Activated T-cell treated with anti-CD3 and anti-CD28 coated beads for 1 hour (primary cell): ENCODE measurements around the gene SBF2.
"Not testable (repeated sequence)": the region's sequence is repeated elsewhere in the genome, so short reads cannot be mapped to it uniquely, and the experiment has no call there.

Source experiments
- DNase-seq: peaks from one replicate; pipeline ENCODE4 v3.0.0-alpha.2; 2020; ENCODE audit warnings: low read depth

Gene SBF2

DNA sequence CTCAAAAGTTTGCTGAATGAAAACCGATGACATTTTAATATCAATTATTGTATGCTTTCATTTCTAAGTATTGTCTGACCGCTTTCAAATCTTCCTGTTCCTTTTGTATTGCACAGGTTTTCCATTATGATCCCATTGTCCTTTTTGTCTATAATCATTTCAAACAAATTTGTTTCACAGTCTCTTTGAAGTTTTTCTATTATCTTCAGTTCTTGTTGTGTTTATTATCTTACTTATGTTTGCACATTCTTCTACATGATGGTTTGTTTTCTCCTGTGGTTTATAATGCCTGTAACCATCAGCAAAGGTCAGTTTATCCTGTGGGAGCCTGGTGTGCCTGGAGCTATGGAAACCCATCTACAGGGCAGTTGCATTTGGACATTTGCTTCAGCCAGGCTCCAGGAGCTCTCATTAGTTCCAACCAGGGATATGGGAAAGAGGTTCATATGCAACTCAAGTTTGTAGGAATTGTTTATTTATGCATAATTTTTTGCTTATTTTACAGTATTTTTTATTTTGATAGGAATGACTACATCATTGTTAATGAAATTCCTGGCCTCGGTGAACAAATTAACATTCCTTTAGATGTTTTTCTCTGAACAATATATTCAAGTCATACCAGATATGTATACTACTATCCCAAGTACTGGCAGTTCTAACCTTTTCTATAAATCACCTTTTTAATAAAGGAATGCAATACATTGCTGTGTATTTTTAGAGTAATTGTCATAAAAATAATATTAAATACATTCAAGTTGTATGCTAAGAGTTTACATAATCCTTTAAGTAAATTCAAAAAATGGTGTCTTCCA lies 179.2 kb downstream of the SBF2 start:
- DNase-seq = no peak

- DNase-seq = no peak
These were observed 180.2 kb downstream of the SBF2 start for GRCh38 chr11:10113852-10114251.

DNA sequence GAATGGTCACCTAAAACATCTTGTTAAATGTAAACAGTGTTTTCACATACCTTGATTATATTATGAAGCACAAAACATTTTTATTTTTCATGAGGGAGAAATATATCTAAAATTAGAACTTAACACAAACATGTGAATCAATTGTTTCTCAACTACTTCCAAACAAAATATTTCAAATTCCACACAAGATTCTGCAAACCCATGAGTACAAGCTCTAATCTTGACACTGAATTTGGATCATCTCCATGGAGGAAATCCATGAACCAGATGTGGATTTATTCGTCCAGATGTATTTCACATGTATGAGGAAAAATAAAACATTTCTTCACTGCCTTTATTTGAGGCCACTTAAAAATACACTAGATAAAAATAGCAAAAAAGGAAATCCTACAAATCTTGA lies 184.2 kb downstream of the SBF2 start:
- no peak for DNase-seq

DNA sequence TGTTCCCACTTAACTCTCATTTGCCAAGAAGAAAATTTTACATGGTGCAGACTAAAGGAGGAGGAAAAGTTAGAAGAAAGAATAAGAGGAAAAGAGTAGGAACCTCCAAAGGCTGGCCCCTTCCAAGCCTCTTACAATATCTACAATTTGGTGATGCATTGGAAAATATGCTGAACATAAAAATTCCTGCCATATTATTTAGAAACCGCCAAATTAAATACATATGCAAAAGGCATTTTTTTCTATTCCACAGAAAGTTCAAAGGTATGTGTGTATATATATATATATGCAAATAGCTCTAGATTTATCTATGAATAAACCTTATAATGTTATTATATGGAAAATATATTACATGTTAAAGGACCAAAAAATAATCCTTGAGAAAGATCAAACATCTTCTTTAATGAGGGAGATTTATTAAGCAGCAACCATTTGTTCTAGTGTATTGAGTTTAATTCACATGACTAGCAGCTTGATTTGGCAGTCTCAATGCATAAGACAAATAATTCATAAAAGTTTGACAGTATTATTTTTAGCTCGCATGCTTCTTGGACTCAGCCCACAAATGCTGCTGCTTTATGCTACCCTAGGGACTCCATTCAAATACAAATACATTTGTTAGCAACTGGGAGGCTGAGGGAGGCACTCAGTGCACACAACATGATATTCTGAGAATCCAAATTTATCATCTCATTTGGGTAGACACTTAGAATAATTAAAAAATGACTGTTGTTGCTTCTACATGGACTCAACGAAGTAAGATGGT lies 184.9 kb downstream of the SBF2 start:
- no peak for DNase-seq

- DNase-seq = no peak
These were observed 186.5 kb downstream of the SBF2 start for GRCh38 chr11:10107497-10107896.

GRCh38 chr11:10097615-10098014 lies 196.4 kb downstream of the SBF2 start:
- DNase-seq = no peak

DNA sequence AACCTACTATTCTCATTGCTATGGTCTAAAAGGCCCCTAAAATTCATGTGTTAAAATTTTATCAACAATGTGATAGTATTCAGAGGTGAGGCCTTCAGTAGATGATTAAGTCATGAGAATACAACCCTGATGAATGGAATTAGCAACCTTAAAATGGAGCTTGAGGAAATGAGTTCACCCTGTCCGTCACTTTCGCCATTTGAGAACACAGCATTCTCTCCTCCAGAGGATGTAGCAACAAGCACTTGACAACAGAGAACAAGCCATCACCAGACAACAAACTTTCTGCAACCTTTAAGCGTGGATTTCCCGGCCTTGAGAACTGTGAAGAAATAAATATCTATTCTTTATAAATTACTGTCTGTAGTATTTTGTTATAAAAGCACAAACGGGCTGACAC lies 197.0 kb downstream of the SBF2 start:
- no peak for DNase-seq

GRCh38 chr11:10095412-10096208 lies 198.4 kb downstream of the SBF2 start:
- no peak for DNase-seq

- no peak for DNase-seq
These were observed 201.6 kb downstream of the SBF2 start for GRCh38 chr11:10092426-10092825.

GRCh38 chr11:10091314-10092045 lies 202.5 kb downstream of the SBF2 start:
- no peak for DNase-seq

DNA sequence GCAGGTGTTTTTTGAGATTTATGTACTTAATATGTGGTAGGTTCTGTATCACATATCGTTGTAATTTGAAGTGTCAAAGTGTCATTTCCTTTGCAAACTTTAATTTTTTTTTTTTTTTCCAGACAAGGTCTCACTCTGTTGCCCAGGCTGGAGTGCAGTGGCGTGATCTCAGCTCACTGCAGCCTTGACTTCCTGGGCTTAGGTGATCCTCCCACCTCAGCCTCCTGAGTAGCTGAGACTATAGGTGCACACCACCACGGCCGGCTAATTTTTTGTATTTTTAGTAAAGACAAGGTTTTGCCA lies 206.1 kb downstream of the SBF2 start:
- not testable (repeated sequence) for DNase-seq

- no peak for DNase-seq
These were observed 206.7 kb downstream of the SBF2 start for GRCh38 chr11:10087186-10087922.

GRCh38 chr11:10080138-10080537 lies 213.9 kb downstream of the SBF2 start:
- DNase-seq = no peak

- DNase-seq = peak; percentile 2
These were observed 217.4 kb downstream of the SBF2 start for GRCh38 chr11:10076458-10077141.

- DNase-seq = no peak
These were observed 218.9 kb downstream of the SBF2 start for GRCh38 chr11:10075141-10075540.

GRCh38 chr11:10072841-10073240 lies 221.2 kb downstream of the SBF2 start:
- no peak for DNase-seq

GRCh38 chr11:10072142-10072541 lies 221.9 kb downstream of the SBF2 start:
- no peak for DNase-seq

- no peak for DNase-seq
These were observed 226.3 kb downstream of the SBF2 start for GRCh38 chr11:10067629-10068300.

GRCh38 chr11:10066441-10066840 lies 227.6 kb downstream of the SBF2 start:
- DNase-seq = no peak

DNA sequence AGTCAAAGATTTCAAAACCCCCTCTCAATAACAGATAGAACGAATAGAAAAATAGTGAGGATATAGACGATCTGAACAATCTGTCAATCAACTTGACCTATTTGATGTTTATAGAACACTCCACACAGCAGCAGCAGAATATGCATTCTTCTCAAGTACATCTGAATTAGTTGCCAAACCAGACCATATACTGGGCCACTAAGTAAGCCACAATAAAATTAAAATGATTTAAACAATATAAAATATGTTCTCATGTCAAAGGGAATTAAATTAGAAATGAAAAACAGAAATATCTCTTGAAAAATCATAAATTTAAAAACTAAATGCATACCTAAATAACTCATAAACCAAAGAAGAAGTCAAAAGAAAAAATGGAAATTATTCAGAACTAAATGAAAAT lies 229.2 kb downstream of the SBF2 start:
- no peak for DNase-seq
